22Rv1 (cell line): ENCODE results near the gene AMMECR1L.

Experiments used
- ZFX ChIP-seq: fragments of 450-650 bp; IDR thresholded peaks from 2 replicates; pipeline ENCODE4 v1.6.1; 2017; ENCODE audit warnings: antibody characterized with exemption, borderline replicate concordance
- TF ChIP-seq, protein P1 (sequence below): fragments of 450-650 bp; IDR thresholded peaks from 2 replicates; pipeline ENCODE4 v1.5.1; 2017; ENCODE audit warnings: mild to moderate bottlenecking

DNA sequence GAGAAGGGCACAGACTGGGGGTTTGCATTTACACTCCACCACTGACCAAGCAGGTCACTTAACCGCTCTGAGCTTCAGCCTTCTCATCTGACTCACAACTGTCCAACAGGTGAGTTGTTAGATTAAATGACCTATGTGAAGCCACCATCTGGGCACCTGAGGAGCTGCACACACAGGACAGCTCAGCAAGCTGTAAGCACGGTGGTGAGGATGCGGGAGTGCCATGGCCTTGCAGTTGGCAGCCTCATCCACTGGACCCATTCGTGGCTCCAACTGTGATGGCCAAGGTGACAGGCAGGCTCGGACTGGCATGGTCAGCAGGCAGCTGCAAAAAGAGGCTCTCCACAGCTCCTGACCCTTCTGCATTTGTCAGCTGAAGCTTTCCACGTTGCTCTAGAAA lies 23.3 kb upstream of the AMMECR1L start:
- TF ChIP-seq, protein P1, sequence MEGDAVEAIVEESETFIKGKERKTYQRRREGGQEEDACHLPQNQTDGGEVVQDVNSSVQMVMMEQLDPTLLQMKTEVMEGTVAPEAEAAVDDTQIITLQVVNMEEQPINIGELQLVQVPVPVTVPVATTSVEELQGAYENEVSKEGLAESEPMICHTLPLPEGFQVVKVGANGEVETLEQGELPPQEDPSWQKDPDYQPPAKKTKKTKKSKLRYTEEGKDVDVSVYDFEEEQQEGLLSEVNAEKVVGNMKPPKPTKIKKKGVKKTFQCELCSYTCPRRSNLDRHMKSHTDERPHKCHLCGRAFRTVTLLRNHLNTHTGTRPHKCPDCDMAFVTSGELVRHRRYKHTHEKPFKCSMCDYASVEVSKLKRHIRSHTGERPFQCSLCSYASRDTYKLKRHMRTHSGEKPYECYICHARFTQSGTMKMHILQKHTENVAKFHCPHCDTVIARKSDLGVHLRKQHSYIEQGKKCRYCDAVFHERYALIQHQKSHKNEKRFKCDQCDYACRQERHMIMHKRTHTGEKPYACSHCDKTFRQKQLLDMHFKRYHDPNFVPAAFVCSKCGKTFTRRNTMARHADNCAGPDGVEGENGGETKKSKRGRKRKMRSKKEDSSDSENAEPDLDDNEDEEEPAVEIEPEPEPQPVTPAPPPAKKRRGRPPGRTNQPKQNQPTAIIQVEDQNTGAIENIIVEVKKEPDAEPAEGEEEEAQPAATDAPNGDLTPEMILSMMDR: no peak
- TF ChIP-seq ZFX: no peak
